ENCODE data around the gene GSTA3.

DNA sequence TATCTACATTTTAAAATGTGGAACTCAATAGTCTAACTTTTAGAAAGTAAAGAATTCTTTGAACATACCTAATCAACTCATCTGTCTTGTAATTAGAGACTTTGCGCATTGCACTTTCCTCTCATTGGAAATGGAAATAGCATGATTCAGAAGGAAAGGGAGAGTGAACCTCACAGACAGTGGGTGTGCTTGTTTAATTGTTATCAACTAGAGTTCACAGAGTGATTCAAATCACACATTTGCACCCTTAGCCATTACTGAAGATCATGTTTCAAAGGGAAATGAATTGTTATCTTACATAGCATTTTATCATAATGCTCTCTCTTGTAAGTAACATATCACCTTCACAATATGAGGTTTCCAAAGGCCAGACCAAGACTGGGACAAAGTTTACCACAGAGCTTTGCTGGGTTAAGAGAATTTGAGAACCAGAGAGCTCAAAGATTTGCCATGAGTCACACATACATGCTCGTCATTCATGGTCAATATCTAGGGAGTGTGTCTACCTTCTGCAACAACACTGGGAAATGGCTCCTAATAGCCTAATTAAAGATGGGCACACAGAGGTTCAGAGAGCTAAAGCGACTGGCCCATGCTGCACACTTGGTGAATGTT, 21.5 kb downstream of the GSTA3 start:
- TF ChIP-seq, protein P1, sequence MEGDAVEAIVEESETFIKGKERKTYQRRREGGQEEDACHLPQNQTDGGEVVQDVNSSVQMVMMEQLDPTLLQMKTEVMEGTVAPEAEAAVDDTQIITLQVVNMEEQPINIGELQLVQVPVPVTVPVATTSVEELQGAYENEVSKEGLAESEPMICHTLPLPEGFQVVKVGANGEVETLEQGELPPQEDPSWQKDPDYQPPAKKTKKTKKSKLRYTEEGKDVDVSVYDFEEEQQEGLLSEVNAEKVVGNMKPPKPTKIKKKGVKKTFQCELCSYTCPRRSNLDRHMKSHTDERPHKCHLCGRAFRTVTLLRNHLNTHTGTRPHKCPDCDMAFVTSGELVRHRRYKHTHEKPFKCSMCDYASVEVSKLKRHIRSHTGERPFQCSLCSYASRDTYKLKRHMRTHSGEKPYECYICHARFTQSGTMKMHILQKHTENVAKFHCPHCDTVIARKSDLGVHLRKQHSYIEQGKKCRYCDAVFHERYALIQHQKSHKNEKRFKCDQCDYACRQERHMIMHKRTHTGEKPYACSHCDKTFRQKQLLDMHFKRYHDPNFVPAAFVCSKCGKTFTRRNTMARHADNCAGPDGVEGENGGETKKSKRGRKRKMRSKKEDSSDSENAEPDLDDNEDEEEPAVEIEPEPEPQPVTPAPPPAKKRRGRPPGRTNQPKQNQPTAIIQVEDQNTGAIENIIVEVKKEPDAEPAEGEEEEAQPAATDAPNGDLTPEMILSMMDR (IDR thresholded peaks at IDR 0.05): no peak
- TF ChIP-seq EP300 (IDR thresholded peaks at IDR 0.05) (no peak), POLR2A (IDR thresholded peaks at IDR 0.05) (no peak), POLR2AphosphoS5 (IDR thresholded peaks at IDR 0.05) (no peak)

Data from sigmoid colon (tissue), 4 donors.